B cell (primary cell): ENCODE measurements around the gene MRPL53.

Experiments
- EZH2 ChIP-seq: IDR thresholded peaks from 2 replicates; pipeline ENCODE4 v1.6.1; 2012; ENCODE audit warnings: borderline replicate concordance, low read depth, mild to moderate bottlenecking, moderate library complexity, low read length; ENCODE audit not compliant: insufficient read depth, poor library complexity, severe bottlenecking
- TF ChIP-seq, protein P1 (sequence below): fragments of 200-600 bp; IDR thresholded peaks from one replicate; pipeline ENCODE4 v1.8.0; 2022; ENCODE audit warnings: antibody characterized with exemption, mild to moderate bottlenecking

DNA sequence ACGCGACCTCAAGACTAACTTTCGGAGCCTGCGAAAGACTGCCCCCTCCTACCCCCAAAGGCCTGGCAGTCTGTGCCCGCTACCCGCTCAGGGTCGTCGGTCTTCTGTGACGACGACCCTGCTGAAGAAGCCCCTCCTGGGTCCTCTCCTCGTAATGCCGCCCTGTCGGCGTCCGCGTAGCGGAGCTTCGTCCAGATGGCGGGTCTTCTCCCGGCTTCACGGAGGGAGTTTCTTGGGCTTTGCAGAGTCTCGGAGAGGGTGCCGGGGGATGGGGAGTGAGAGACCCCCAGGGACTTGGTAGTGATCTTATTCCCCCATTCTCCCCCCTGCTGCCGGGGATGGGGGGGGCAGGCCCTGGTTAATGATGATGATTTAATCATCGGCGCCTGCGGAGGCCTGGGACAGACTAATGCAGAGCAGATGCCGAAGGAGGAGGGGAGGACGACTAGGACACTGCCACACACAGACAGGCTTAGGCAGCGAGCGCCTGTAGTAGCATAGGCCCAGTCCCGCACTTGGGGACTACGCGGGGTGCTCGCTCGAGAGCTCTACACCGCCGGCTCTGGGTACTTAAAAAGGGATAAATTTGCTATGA lies 35.5 kb upstream of the MRPL53 start:
- TF ChIP-seq, protein P1, sequence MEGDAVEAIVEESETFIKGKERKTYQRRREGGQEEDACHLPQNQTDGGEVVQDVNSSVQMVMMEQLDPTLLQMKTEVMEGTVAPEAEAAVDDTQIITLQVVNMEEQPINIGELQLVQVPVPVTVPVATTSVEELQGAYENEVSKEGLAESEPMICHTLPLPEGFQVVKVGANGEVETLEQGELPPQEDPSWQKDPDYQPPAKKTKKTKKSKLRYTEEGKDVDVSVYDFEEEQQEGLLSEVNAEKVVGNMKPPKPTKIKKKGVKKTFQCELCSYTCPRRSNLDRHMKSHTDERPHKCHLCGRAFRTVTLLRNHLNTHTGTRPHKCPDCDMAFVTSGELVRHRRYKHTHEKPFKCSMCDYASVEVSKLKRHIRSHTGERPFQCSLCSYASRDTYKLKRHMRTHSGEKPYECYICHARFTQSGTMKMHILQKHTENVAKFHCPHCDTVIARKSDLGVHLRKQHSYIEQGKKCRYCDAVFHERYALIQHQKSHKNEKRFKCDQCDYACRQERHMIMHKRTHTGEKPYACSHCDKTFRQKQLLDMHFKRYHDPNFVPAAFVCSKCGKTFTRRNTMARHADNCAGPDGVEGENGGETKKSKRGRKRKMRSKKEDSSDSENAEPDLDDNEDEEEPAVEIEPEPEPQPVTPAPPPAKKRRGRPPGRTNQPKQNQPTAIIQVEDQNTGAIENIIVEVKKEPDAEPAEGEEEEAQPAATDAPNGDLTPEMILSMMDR = no peak
- TF ChIP-seq EZH2 = no peak
